ENCODE measurements around the gene CHML. TPM values are rescaled to one million over a fixed set of nuclear protein-coding genes. Genes with fewer than 3 reads are reported as not detected.

Gene CHML
- total and polyA plus RNA-seq, 10 of the 15 experiments (the other 5 are each of a cell fraction or from before 2014, with no cell fraction given): 2.0 to 15.5 (median 6.0) TPM

- peak overlapping the region; percentile 45 for H2AFZ ChIP-seq (ENCODE audit: control insufficient read depth, low read depth, low read length)
- TF ChIP-seq MTA2 (IDR thresholded peaks at IDR 0.05; ENCODE audit: low read depth) (no peak), TAF1 (IDR thresholded peaks at IDR 0.05; ENCODE audit: borderline replicate concordance, low read depth, low read length) (peak; percentile 10; the same call in 1 of the 2 replicates), RUNX3 (IDR thresholded peaks at IDR 0.05; ENCODE audit: low read length) (peak; percentile 6; the same call in 1 of the 2 replicates)
- no peaks in the 10 kb centered on the region for H3K27me3 ChIP-seq (replicated peaks in 1 of 2; ENCODE audit: control insufficient read depth in 2 of 2, insufficient read depth in 2 of 2, low read length in 1 of 2)
- intact Hi-C loops (cut with micrococcal nuclease; ENCODE audit: unreplicated experiment) (loop anchor here (5.0 kb wide), 1 partner anchor 208 kb away; the partner anchor contains the start of gene EXO1), in situ Hi-C loops (cut with MboI) (no loop called here)
- DNase-seq (ENCODE audit: low read depth, low spot score): no peak
- no peak for ATAC-seq
- H3K4me2 ChIP-seq (ENCODE audit: control insufficient read depth, insufficient read depth): peak overlapping the region; percentile 87
- no peaks in the 10 kb centered on the region; the same call in 2 of the 3 replicates for H3K9me3 ChIP-seq (replicated peaks; ENCODE audit: control insufficient read depth, insufficient read depth, low read length)
- CTCF ChIA-PET: no interaction called here
- H3K27ac ChIP-seq (ENCODE audit: control insufficient read depth, insufficient read depth): peak overlapping the region; percentile 56
- BruUV-seq (replicated peaks): TSS peak; percentile 54
- peaks cover 10% of the 10 kb centered on the region for H3K4me1 ChIP-seq (ENCODE audit: control insufficient read depth, insufficient read depth, low read length)
- WGBS (ENCODE audit: insufficient coverage, insufficient replicate concordance, low lambda C conversion rate, missing lambda C conversion rate): 1% methylated on average over 11 of the region's 11 CpGs
- no peaks in the 10 kb centered on the region; a peak in 1 of 4 replicates for H3K36me3 ChIP-seq (ENCODE audit: control insufficient read depth in 2 of 2, insufficient read depth in 2 of 2, low read length in 1 of 2)
- H4K20me1 ChIP-seq (ENCODE audit: control insufficient read depth, insufficient read depth): no peaks in the 10 kb centered on the region
- H3K4me3 ChIP-seq: peak overlapping the region; percentile 94
- RAD21 ChIA-PET (ENCODE audit: unreplicated experiment): no interaction called here
- POLR2A ChIA-PET: no interaction called here
- peak overlapping the region; percentile 85 for H3K9ac ChIP-seq (ENCODE audit: control insufficient read depth, insufficient read depth, low read length)
- peaks cover 39% of the 10 kb centered on the region for H3K79me2 ChIP-seq (ENCODE audit: control insufficient read depth, insufficient read depth, low read length)
- no peak for FAIRE-seq
- SMC1A ChIA-PET (ENCODE audit: uncharacterized antibody, unreplicated experiment): interaction anchor here (1.4 to 2.4 kb wide), 2 partner anchors 13 to 31 kb away, joined by 3 to 7 read pairs; no protein-coding TSS in a partner anchor
These were observed 1.1 kb downstream of the CHML start for GRCh38 chr1:241638909-241639622.

- ChIA-PET RAD21 (ENCODE audit: unreplicated experiment) (no interaction called here), SMC1A (ENCODE audit: uncharacterized antibody, unreplicated experiment) (interaction anchor here (1.4 to 2.4 kb wide), 2 partner anchors 12 to 30 kb away, joined by 3 to 7 read pairs; no protein-coding TSS in a partner anchor), POLR2A (no interaction called here), CTCF (interaction anchor here (1.7 kb wide), 1 partner anchor 11 kb away, joined by 4 read pairs; no protein-coding TSS in a partner anchor)
- TF ChIP-seq ATF3 (IDR thresholded peaks at IDR 0.05; ENCODE audit: borderline replicate concordance, extremely low read depth, low read depth, low read length) (no peak), SREBF2 (IDR thresholded peaks at IDR 0.05; ENCODE audit: low read length) (no peak), CREM (IDR thresholded peaks at IDR 0.05; ENCODE audit: low read depth) (no peak), STAT1 (conservative IDR thresholded peaks at IDR 0.05) (no peak), PAX5 (IDR thresholded peaks at IDR 0.05; ENCODE audit: borderline replicate concordance, low read depth, low read length) (no peak), IRF4 (IDR thresholded peaks at IDR 0.05; ENCODE audit: low read depth, low read length) (no peak), HDAC6 (IDR thresholded peaks at IDR 0.05; ENCODE audit: unreplicated experiment) (no peak), RELA (IDR thresholded peaks at IDR 0.05; ENCODE audit: borderline replicate concordance, partially characterized antibody) (no peak), NR2F1 (conservative IDR thresholded peaks at IDR 0.05) (no peak)
- Histone ChIP-seq H3K4me3 (peak overlapping the region; percentile 94), H3K36me3 (ENCODE audit: control insufficient read depth in 2 of 2, insufficient read depth in 2 of 2, low read length in 1 of 2) (no peaks in the 10 kb centered on the region; a peak in 1 of 4 replicates), H3K27me3 (replicated peaks in 1 of 2; ENCODE audit: control insufficient read depth in 2 of 2, insufficient read depth in 2 of 2, low read length in 1 of 2) (no peaks in the 10 kb centered on the region), H3K9me3 (replicated peaks; ENCODE audit: control insufficient read depth, insufficient read depth, low read length) (no peaks in the 10 kb centered on the region; the same call in 2 of the 3 replicates), H3K79me2 (ENCODE audit: control insufficient read depth, insufficient read depth, low read length) (peaks cover 39% of the 10 kb centered on the region), H3K4me1 (ENCODE audit: control insufficient read depth, insufficient read depth, low read length) (peaks cover 10% of the 10 kb centered on the region), H2AFZ (ENCODE audit: control insufficient read depth, low read depth, low read length) (no peak overlapping the region), H3K4me2 (ENCODE audit: control insufficient read depth, insufficient read depth) (peak overlapping the region; percentile 87), H3K9ac (ENCODE audit: control insufficient read depth, insufficient read depth, low read length) (peak overlapping the region; percentile 13; the same call in 1 of the 2 replicates), H3K27ac (ENCODE audit: control insufficient read depth, insufficient read depth) (0 out of 2 replicates have a peak overlapping the region, but pooled peaks have one; percentile 10), H4K20me1 (ENCODE audit: control insufficient read depth, insufficient read depth) (no peaks in the 10 kb centered on the region)
- 78% methylated on average over 5 of the region's 5 CpGs for WGBS (ENCODE audit: insufficient coverage, insufficient replicate concordance, low lambda C conversion rate, missing lambda C conversion rate)
- in situ Hi-C loops (cut with MboI): no loop called here
- no peak for DNase-seq (ENCODE audit: low read depth, low spot score)
- no TSS peak for BruUV-seq (replicated peaks)
- intact Hi-C loops (cut with micrococcal nuclease; ENCODE audit: unreplicated experiment): loop anchor here (5.0 kb wide), 1 partner anchor 209 kb away; the partner anchor contains the start of gene EXO1
- no peak for ATAC-seq
- no peak for FAIRE-seq
These were observed 2.0 kb downstream of the CHML start for GRCh38 chr1:241638099-241638682.

All from GM12878 (cell line).